Measurements from ENCODE around the gene FAM181A.

Gene FAM181A

DNA sequence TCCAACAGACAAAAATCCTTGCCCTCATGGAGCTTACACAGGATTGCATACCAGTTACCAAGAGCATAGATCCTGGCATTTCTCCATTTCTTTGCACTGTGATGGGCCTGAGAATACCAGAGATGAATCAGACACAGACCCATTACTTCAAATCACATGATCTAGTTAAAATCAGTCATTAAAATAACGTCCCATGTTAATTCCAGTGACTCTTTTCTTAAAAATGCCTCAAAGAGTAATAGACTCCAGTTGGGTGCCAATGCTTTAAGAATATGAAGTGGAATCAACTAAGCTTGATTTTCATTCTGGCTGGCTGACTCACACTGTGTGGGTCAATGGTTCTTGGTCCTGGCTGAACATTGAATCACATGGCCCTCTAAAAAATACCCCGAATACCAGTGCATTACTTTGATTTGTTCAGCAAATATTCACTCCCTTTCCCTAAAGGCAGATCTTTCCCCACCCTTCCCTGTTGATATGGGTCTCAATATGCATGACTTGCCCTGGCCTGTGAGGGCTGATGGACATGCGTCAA, 38.2 kb downstream of the FAM181A start:
- DNase-seq = no peak

DNA sequence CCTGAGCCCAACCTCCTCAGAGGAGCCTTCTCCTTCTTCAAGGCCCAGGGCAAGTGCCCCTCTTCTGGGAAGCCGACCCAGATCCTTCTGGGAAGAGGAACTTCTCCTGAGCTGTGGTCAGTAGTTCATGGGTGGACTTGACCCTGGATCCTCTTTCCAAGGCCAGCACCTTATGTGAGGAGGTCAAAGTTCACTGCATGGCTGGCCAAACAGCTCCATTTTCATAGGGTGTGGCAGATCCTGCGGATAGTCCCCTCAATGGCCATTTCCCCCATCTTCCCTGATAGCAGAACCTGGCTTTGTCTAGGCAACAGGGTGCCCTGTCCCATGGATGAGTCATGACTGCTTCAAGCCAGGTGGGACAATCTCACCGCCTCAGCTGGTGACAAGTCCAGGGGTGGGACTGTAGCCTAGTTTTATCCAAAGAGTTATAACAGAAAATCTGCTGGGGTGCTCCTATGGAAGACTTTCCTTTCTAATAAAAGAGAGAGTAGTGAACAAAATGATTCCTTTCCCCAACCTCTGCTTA, 38.9 kb downstream of the FAM181A start:
- no peak for DNase-seq

DNA sequence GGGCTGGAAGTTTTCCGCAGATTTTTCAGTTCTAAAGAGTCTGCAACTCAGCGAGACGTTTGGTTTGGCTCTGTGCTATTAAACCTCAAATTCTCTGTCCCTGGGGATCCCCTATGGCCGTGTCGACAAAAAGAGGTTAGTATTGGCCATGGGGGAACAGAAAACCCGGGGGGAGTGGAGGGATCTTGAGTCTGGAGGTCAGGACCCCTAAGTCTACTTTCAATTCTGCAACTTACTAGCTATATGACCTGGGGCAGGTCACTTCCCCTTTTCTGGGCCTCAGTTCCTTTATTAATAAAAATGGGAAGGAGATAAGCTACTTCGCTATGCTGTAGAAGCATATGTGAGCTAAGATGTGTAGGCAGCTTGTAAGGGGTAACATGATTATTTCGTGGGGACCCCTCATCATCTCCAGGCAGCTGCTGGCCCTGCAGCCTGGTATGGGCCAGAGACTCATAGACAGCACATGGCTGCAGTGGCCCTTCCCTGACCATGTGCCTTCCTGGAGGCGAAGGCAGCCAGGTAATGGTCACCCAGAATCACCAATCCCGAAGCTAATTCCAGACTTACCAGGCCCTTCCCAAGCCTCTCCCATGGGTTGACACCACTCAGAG, 40.6 kb downstream of the FAM181A start:
- DNase-seq = no peak

DNA sequence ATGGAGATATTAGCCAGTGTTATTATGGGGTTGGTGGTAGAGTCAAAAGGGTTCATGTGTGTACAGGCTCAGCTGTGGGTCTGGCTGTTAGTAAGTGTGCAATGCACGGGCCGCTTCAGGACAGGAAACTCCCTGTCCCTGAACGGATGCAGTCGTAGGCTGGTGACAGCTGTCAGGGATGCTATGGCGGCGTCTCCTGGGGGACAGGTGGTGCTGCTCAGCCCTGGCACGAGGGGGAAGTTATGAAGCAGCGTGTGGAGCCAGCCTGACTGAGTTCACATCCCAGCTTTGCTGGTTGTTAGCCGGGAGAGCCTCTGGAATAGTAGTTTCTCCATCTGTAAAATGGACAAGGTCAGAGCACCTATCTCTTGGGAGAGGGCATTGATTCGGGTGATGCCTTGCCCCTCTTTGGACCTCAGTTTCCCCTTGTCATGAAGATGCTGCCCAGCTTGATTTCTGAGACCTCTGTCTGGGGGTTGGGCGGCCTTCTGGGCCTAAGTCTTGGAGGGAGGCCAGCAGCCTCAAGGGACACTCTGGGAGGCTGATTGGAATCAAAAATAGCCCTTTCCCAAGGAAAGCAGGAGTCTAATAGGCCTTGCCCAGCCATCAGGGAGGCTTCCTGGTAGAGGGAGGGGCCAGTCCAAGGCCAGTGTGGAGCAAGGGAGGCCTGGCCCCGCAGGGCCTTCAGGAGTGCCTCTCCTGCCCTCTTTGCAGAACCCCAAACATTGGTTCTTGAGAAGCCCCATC, 42.1 kb downstream of the FAM181A start:
- DNase-seq = no peak

DNA sequence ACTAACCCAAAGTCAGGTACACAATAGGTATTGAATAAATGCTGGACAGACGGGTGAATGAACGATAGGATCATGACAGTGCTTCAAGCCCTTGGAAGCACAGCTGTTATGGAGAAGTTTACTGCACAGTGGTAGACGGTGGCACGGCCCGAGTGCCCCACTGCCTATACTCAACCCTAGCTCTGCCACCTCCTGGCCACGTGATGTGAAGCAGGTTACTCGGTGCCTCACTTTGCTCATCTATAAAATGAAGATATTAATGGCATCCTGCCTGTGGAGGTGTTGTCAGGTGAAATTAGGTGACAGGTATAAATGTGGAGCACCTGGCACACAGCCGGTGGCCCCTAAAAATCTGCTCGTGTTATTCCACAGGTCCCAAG, 43.4 kb downstream of the FAM181A start:
- peak; percentile 6 for DNase-seq

DNA sequence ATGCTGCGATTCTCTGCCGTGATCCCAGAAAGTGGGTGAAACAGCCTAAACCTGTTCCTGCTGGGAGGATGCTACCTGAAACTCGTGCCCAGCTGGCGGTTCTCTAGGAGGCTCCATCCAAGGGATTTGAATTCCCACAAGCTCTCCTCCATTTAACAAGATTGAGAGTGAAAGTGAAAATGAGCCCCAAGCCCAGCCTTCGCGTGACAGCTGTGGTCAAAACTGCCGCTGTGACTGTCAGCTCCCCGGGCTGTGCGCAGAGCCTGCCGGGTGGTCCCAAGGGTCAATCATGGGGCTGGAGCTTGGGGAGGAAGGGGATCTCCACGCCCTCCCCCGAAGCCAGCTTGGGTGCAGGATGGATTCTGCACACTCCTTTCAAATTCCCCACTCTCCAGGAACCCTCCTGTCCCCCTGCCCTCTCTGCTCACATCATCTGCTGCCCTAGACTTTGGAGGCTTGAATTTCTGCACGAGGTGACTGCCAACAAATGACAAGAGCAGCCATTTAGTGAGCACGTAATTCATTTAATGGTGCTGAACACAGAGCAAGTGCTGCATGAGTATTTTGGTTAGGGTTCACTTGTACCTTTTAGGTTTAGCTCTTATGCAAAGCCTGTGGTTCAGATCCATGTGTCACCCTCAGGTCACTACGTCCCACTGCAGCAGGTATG, 44.0 kb downstream of the FAM181A start:
- DNase-seq = no peak

DNA sequence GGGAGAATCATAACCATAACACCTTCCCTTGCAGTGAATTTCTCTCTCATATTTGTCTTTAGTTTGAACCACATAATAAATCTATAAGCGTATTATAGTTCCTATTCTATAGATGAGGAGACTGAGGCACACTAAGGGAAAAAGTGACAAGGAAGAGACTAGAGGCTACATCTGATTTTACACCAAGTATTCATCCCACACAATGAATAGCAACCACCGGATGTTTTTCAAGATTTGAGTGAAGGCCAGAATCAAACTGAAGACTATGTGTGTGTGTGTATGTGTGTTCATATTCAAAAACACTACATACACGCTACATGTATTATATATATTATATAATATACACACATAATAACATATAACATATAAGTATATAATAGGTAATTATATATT, 44.5 kb downstream of the FAM181A start:
- DNase-seq = no peak

DNA sequence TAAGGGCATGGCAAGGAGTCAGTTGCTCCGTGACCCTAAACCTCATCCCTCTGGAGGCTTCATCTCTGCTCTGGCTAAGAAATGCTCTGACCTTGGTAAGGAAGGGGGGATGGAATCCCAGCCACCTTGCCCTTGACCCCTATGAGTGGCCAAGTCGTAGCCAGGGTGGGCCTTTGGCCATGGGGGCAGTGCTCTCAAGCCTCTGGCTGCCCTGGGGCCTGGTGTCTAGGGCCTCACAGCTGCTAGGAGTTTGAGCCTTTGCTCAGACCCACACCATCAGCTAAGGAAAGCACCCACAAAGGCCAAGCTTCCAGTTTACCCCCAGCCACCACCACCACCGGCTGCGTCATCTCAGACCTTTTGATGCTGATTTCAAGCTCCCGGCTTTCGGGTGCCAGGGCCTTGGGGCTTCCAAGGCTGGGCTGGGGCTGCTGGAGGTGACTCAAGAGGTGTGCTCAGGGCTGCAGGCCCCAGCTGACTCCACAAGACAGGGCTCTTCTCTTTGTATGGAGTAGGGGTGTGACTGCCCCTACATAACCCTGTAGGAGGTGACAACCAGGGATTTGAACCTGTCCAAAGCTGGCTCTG, 45.6 kb downstream of the FAM181A start:
- no peak for DNase-seq

DNA sequence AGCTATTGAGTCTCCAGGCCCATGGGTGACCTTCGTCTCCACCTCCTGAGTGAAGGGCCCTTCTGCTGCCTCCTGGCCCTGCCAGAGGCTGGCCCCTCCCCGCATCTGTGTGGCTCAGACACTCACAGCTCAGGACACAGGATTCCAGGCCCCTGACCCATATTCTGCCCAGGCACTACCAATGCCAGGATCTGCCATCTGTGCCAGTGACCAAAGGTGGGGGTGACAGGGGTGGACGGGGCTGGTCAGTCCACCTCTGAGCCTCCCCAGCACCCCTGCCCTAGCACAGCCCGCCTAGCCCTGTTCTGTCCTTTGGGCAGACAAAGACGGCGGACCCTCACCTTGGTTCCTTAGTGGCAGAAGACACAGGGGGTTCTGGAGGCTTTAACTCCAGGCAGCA, 46.5 kb downstream of the FAM181A start:
- no peak for DNase-seq

DNA sequence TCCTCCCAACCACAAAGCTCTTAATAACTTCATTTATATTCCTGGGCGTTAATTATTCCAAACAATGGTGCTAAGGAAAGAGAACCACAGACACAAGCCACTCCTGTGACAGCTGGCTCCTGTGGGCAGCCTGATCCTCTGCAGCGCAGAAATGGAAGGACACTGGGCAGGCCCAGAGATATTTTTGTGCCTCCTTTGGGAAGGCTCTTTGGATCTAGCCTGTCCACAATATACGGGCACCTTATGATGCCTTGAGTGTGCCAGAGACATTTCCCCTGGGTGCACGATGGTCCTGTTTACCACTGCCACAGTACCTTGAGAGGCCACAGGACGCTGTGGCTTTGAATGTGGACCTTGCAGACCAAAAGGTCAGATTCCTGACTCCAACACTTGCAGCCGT, 47.2 kb downstream of the FAM181A start:
- no peak for DNase-seq

DNA sequence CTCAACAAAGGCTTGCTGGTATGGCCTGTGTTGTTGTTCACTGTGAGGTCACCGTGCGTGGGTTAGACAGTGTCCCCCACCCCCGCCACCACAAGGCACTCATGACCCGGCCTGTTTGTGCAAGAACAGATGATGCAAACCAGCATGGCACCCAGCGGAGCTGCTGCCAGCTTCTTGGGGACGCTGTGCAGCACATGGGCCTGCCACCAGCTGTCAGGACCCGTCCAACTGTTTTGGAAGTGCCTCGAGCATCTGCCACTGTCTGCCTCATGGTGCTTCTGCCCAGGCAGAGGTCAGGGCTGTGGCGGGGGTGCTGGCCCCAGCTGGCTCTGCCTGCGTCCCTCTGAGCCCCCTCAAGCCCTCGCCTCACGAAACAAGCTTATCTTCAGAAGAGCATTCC, 47.7 kb downstream of the FAM181A start:
- no peak for DNase-seq

DNA sequence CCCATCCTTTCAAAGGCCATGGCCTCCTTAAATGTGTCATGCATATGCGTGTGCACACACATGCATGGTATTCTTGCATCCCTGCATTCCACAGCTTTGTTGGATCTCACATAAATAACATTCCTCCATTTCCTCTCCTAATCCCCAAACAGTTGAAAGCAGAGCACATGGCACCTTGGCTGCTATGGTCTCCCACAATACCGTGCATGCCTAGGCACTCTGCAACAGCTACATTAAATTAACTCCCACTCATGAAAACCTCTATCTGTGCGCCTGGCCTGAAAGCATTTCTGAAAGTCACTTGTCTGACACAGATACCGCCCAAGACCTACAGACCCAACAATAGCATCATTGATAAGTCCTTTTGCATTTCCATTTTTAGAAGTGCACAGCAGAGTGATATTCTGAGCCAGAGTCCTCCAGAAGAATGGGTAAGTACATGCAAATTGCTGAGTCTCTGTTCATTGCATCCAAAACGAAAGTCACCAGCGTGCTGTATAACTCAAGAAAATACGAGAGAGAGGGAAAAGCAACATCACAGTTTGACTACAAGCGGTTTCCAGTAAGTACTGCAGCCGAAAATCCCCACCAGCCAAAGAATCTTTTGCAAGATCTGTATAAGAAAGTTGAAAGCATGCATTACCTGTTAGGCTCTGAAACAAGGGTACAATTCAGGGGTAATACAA, 48.8 kb downstream of the FAM181A start:
- no peak for DNase-seq

DNA sequence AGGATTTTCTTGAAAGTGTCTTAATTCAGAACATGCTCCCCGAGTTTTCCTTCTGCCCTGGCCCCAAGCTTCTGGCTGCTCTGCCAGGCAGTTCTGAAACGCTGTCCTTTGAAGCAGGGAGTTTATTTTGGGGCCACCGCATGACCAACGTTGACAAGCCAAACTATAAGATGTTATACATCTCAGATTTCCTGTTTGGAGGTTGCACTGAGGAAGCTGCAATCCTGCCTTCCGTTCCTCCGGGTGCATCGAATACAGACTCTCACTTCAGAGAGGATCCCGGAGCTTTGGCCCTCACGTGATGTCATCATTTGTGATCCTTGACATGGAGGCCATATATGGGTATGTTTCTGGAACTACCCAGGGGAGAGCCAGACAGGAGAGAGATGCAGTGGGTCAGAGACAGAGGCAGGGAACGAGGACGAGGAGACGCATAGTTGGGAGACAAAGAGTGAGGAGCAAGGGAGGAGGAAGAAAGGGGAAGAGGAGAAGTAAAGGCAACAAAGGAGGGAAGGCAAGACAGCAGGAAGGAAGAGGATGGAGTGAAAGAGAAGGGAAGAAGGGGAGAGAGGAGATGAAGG, 49.4 kb downstream of the FAM181A start, which contains the start of gene ASB2:
ASB2 (minus strand) TSS at position 94 of the 581 bp plus-strand sequence. CDS start 12,031 bp downstream, outside the sequence.
- no peak for DNase-seq

DNA sequence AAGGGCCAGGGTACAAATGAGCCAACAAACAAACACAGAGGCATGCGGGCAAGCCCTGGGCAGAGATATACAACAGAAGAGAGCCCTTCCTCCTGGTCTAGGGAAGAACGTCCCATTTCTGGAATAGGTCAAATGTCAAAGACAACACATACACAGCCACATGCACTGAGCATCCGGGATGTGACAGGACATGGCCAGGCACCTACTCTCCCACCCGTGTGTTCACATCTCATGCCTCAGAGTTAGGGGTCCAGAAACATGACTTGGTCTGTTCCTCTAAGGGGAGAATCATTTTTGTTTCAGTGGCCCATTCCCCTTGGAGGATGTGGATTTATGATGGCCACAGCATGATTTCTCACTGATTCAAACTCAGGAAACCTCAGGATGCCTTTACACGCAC, 50.0 kb downstream of the FAM181A start:
- DNase-seq = no peak

DNA sequence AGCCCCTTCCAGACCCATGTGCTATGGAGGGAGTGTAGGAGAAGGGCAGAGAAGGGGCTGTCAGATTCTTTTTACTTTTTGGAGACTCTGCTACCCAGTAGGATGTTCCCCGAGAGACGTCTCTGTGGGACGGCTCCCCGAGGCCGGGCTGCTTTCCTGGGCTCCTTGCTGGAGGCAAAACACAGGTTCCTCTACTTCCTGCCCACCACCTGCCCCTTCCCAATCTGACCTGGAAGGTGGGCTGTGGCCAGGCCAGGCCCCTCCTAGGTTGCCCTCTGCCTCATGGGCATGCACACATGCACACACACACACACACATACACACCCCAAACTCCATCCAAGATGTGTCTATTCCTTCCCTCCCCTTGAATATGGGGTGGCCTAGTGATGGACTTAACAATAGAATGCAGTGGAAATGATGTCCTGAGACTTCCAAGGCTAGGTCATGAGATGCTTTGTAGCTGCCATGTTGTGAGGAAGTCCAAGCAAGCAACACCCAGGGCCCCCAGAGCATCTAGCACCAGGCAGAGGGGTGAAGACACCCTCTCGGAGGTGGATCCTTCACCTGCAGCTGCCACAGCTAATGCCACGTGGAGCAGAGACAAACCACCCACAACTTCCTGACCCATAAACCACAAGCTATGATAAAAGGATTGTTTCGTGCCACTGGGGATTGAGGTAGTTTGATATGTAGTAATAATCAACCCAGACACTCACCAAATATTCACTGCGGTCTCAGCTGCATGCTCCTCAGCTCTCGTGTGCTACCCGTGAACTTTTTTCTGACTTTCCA, 50.8 kb downstream of the FAM181A start:
- no peak for DNase-seq

DNA sequence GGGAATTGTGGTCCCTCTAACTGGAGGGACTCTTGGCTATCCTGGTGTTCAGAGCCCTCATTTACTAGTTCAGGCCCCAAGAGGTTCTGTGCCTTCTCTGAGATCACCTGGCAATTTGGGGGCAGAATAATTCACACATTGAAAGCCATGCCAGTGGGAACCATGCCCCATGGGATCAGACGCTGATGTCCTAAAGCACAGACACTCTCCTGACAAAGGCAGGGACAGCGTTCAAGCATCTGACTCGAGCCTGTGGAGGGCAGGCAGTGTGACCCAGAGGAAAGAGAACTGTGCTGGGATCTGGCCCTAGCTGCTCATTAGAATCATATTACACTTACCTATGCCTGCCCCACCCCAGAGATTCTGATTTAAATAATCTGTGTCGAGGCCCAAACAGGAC, 51.6 kb downstream of the FAM181A start:
- DNase-seq = no peak
